GM18511 (cell line): ENCODE data around the gene CTSL.
"Not testable (repeated sequence)": the region's sequence is repeated elsewhere in the genome, so short reads cannot be mapped to it uniquely, and the experiment has no call there.

Experiments
- ATAC-seq: cut with Tn5 transposase; IDR thresholded peaks from one replicate; pipeline ENCODE4 v1.9.1; 2021; ENCODE audit warnings: mild to moderate bottlenecking, moderate library complexity; ENCODE audit not compliant: unreplicated experiment

The CTSL gene

DNA sequence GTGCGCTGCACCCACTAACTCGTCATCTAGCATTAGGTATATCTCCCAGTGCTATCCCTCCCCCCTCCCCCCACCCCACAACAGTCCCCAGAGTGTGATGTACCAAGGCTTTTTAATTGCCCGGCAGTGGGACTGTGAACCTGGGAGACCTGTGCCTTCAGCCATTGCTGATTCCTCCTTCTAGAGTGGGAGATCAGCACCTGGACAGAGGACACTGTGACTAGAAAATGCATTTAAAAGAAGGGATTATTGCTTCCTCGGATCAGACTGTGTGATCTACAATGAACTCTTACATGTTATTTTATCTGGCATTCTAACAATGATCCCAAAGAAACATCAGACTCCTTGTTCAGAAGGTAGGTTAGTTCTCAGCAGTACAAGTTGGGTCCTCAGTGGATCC, 25.9 kb downstream of the CTSL start:
- no peak for ATAC-seq

GRCh38 chr9:87753313-87753712, 27.4 kb downstream of the CTSL start:
- no peak for ATAC-seq

- ATAC-seq: not testable (repeated sequence)
Observed at GRCh38 chr9:87758330-87758729, 32.4 kb downstream of the CTSL start.

DNA sequence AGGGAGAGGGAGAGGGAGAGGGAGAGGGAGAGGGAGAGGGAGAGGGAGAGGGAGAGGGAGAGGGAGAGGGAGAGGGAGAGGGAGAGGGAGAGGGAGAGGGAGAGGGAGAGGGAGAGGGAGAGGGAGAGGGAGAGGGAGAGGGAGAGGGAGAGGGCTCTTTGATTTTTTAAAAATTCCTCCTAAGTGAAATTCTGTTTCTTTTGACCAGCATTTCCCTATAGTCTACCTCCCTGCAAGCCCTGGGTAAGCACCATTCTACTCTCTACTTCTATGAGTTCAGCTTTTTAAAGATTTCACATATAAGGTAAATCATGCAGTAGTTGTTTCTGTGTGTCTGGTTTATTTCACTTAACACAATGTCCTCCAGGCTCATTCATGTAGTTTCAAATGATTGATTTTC, 34.1 kb downstream of the CTSL start:
- ATAC-seq: not testable (repeated sequence)

DNA sequence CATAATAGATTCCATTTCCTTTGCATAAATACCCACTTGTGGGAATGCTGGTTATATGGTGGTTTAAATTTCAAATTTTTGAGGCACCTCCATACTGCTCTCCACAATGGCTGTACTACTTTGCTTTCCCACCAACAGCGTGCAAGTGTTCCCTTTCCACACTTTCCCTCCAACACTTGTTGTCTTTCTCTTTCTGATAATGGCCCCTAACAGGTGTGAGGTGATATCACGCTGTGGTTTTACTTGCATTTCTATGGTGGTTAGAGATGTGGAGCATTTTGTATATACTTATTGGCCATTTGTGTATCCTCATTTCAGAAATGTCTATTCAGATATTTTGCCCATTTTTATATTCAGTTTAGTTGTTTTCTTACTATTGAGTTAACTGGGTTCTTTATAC, 34.6 kb downstream of the CTSL start:
- ATAC-seq: no peak

DNA sequence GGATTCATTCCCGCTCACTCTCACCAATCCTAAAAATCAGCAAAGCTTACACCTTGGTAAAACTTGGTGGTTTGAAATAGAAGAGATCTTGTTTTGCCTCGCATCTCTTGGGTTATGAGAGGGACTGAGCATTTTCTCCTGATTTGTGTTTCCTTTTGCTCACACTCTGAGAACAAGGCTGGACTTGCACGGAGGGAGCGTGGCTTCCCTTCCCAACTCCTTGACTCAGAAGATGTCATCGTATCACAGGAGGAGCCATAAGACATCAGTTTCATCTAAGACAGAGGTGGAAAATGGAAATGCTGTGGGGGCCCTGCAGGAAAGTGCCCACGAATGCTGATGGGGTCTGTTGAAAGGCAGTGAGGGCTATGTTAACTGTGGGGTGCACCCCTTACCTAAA, 37.4 kb downstream of the CTSL start:
- ATAC-seq: no peak

- ATAC-seq: no peak
Observed at GRCh38 chr9:87765521-87765920, 39.6 kb downstream of the CTSL start.

DNA sequence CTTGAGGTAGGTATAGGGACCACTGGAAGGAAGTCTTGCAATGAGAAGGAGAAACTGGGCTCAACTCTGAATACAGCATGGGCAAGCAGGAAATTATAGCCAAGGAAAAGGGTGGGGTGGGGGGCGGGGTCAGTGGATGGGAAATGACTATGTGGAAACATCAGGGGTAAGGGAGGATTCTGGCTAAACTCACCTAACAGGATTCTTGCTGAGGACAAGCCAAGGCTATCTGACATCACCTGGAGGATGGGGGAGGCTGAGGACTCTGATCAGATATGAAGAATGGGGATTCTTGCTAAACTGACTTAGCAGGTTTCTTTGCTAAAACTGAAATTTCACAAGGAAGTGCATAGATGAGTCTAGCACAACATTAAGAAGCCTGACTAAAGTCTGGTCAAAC, 40.8 kb downstream of the CTSL start:
- ATAC-seq: no peak

- no peak for ATAC-seq
Observed at GRCh38 chr9:87770616-87771315, 44.8 kb downstream of the CTSL start.

GRCh38 chr9:87771316-87772006, 45.5 kb downstream of the CTSL start:
- no peak for ATAC-seq

DNA sequence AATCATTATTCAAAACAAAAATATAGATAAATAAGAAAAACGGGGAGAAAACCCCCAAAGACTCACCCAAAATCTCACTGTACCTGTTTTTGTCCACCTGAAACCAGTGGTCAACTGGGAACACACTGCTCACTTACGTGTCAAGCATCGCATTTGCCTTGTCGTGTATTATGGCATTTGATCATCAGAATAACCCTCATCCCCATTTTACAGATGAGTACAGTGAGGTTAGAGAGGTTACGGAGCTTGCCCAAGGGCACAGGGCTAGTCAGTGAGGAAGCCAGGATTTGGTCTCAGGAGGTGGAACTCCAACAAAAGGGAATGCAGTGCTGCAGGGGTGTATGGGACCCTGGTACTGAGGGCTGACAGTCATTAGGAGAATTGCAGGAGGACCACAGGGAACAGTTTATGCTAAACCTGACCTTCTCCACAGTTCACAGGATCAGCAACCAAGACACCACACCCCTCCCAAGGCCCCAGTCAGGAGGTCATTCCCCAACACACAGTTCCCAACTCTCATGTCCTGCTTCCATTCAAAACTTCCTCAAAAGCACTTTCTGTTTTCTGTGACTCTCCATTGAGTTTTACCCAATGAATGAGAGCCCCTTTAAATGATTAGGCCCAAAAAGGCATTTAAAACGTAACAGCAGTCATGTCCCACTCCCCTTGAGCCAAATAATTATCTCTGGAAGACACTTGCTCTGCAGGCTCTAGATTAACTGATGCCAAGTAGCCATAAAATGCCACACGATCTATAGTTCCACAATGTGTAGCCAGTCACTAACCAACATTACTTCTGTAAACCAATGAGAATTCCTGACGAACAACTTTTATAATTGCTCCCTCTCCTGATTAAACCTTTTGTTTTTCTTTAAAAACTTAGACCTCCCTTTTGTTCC, 50.8 kb downstream of the CTSL start:
- ATAC-seq: no peak

GRCh38 chr9:87778996-87779395, 53.1 kb downstream of the CTSL start:
- no peak for ATAC-seq
